Activated T-cell treated with anti-CD3 and anti-CD28 coated beads for 4 hours (primary cell): ENCODE data around the gene ETDA.
"Not testable (repeated sequence)": the region's sequence is repeated elsewhere in the genome, so short reads cannot be mapped to it uniquely, and the experiment has no call there.

Experiments
- DNase-seq: peaks from one replicate; pipeline ENCODE4 v3.0.0-alpha.2; 2020

The ETDA gene

DNA sequence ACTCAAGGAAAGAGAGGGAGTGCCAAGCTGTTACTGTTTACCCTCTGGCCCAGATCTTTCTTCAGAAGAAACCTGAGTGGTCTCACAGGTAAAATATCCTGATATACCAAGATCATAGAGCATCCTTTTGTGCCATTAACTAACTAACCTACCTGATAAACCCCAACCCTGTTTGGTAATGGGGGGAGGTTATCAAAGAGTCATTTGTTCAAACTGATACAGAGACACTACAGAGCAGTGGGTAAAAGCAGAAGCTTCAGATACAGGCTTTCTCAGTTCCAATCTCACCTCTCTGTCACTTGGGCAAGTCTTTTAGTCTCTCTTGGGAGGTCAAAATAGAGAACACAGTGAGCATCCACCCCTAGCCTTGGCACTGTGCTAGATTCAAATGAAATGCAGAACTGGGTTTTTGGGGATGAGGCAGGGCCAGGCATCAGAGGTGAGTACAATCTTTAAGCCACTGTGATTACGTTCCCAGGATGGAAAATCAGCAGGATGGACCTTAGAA, at the start of gene ETDA:
TSS of gene ETDA (plus strand) at position 51 of the 508 bp plus-strand sequence. CDS start 1,216 bp downstream, outside the sequence.
- not testable (repeated sequence) for DNase-seq

DNA sequence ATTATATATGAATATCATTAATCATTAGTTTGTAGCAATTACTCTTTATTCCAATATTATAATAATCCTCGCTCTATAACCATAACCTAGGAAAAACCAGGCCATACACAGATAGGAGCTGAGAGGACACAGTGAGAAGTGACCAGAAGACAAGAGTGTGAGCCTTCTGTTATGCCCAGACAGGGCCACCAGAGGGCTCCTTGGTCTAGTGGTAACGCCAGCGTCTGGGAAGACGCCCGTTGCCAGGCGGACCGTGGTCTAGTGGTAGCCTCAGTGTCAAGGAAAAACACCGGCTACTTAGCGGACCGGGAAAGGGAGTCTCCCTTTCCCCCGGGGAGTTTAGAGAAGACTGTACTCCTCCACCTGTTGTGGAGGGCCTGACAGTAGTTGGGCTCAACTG, 45.4 kb upstream of the ETDA start:
- DNase-seq = not testable (repeated sequence)

DNA sequence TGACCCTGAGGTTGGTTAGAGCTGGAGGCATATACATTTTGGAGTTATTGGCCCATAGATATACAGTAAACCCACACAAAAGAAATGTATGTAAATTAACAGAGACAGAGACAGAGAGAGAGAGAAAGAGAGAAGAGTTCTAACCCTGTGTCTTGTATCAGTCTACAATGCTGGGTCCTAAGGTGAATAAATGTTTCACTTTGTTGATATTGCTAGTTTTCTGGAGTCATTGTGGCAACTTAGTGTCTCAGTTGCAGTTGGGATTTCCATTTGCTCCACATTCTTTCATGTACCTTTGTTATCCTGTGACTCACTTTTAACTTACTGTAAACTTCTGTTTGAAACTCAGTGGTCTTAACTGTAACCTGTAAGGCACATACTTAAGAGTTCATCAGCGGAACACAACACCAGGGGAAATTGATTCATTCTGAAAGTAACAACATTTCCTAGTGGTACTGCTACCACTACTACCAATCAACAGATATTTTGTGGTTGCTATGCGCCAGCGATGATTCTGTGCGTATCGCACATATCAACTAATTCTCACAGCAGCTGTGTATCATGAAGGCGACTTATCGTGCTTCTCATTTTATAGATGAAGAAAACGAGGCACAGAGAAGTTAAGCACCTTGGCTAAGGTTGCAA, 38.5 kb upstream of the ETDA start:
- no peak for DNase-seq

- DNase-seq = not testable (repeated sequence)
Observed at GRCh38 chrX:135245989-135246388, 5.9 kb upstream of the ETDA start.

DNA sequence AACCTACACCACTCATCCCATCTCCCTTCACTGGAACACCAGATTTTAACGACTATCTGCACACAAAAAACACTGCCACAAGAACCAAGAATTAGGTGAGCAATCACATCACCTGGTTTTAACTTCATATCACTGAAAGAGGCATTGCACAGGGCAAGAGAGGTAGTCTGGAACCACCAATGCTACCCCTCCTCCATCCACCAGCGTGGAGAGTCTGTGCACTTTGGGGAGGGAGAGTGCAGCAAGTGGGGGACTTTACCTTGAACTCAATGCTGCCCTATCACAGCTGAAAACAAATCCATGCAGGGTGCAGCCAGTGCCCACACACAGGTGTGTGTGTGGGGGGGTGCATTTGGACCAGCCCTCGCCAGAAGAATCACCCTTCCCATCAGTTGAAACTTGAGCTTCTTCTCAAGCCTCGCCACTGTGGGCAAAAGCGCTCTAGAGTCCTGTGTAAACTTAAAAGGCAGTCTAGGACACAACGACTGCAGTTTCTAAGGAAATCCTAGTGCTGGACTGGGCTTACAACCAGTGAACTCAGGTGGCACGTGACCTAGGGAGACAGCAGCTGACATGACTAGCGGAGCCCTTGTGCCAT, 4.3 kb downstream of the ETDA start:
- not testable (repeated sequence) for DNase-seq

DNA sequence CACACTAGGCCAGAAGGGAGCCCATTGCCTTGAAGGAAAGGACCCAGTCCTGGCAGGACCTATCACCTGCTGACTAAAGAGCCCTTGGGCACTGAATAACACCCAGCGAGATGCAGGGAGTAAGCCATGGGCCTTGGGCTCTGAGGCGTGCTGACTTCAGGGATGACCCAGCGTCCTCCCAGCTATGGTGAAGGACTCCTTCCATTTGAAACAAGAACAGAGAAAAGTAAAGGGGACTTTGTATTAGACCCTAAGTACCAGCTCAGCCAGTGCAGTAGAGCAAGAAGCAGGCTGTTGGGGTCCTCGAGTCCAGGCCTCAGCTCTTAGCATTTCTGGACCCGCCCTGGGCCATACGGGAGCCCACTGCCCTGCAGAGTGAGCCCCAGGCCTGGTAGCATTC, 5.1 kb downstream of the ETDA start:
- no peak for DNase-seq

DNA sequence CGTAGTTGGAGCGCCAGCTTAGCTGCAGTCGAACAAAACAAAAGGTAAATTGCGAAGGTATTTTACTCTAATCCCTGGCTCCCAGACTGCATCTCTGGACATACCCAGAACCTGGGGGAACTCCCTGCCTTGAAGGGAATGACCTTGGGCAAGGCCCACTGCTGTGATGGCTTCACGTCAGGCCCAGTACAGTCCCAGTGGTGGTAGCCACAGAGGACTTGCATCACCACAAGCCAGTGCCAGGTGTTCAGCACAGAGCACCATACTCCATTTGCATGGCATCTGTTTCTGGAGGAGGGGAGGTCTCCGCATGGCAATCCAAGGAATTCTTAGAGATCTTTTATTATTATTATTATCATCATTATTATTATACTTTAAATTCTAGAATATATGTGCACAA, 5.6 kb downstream of the ETDA start:
- DNase-seq = no peak

- not testable (repeated sequence) for DNase-seq
Observed at GRCh38 chrX:135260976-135261375, 9.1 kb downstream of the ETDA start.

DNA sequence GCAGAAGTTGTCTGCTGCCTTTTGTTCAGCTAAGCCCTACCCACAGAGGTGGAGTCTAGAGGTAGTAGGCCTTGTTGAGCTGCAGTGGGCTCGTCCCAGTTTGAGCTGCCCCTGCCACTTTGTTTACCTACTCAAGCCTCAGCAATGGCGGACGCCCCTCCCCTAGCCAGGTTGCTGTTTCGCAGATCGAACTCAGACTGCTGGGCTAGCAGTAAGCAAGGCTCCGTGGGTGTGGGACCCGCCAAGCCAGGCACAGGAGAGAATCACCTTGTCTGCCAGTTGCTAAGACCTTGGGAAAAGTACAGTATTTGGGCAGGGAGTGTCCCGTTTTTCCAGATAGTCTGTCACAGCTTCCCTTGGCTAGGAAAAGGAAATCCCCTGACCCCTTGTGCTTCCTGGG, 11.5 kb downstream of the ETDA start:
- not testable (repeated sequence) for DNase-seq

GRCh38 chrX:135264206-135264605, 12.3 kb downstream of the ETDA start:
- DNase-seq = no peak

GRCh38 chrX:135273162-135273561, 21.3 kb downstream of the ETDA start:
- no peak for DNase-seq

DNA sequence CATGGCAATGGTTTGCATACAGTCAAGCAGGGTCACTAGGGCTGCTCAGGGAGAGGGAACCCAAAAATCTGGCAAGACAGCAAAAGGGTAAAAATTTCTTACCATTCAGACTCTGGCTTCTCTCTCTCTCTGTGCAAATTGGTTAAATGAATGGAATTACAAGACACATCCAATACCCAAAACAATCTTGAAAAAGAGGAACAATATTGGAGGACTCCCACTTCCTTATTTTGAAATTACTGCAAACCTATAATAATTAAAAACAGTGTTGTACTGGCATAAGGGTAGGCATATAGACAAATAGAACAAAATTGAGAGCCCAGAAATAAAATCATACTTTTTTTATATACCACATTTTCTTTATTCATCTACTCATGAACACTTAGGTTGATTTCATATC, 24.1 kb downstream of the ETDA start:
- no peak for DNase-seq

- DNase-seq = no peak
Observed at GRCh38 chrX:135287266-135287823, 35.5 kb downstream of the ETDA start.

DNA sequence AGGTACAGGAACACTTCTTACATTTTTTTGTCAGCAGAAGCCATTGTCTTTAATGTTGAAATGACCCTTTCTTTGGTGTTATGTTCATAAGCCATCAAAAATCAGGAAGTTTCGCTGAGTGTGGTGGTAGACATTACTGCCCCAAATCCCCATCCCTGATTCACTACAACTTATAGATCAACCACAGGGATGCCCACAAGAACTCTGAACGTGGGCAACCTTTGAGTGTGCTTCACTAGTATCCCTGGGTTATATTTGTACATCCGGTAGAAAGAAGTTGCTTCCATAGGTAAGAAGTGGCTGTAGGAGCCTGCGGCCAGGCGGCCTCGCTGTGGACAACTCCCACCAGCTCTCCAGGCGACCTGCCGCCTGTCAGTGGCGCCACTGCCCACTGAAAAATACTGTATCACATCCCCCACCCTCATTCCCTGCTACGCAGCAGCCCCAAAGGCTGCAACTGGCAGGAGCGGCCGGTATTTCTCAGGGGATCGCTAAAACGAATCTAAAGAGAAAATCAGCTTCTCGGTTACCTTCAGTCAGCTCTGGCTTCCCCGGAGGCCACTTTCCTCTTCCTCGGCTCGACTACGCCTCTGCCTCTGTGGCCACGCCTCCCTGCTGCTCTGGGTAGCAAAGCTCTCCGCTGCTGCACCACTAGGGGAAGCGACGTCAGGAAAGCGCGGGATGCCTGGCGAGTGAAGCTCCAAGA, 43.5 kb downstream of the ETDA start:
- peak; percentile 36 for DNase-seq

DNA sequence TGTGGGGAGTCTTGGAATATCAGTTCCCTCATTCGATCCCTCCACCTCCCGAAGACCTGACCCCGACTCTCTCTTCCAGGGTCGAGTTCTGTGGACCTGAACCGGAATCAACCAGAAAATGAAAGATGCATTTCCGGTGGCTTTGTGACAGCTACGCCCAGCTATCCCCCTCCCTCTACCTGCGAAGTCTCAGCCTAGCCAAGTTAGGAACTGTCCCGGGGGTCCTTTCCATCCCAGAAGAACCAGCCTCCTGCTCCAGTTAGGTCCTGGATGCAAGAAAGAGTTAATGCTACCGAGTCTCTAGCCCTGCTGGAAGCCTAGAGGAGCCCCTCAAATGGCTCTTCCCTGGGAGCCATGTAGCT, 44.1 kb downstream of the ETDA start:
- no peak for DNase-seq

DNA sequence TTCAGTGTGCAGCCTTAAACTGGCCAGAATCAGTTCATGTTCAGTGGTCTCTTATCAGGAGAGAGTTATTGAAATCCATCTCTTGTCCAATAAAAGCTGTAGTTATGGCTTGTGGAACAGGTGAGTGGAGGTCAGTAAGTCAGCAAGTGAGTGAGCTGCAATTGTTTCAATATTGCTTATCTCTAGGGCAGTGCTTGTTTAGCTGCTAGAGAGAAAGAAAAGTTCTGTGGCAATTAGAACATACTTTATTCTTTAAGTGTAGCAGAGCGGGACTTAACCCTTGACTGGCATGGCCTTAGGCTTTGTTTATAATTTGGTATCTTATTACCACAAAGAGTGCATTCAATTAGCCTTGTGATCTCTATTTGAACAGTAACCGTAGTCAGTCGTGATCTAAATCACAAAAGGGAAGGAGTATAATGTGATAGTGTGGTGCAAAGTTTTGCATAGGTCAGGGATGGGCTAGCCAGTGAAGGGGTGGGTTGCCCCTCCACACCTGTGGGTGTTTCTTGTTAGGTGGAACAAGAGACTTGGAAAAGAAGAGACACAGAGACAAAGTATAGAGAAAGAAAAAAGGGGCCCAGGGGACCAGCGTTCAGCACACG, 50.5 kb downstream of the ETDA start:
- DNase-seq = no peak
